SK-N-SH (cell line): ENCODE data around the gene GAS2L2. TPM values are rescaled to one million over a fixed set of nuclear protein-coding genes. Genes with fewer than 3 reads are reported as not detected.

Experiments used
- CTCF ChIA-PET: fragments of 300-600, 350-600 bp; formaldehyde crosslinking; extraction: SDS; loops from one replicate; lab custom pipeline; 2021; lab: Yijun Ruan, JAX
- POLR2A ChIA-PET: fragments of 350-600 bp; sonication (Branson Sonifier 250); formaldehyde crosslinking; extraction: SDS; loops from one replicate; lab custom pipeline; 2020; ENCODE audit warnings: antibody characterized with exemption, inconsistent platforms; lab: Yijun Ruan, JAX
- DNase-seq: peaks from one replicate; pipeline ENCODE4 v3.0.0; 2012
- H2AFZ ChIP-seq: fragments of 200-600 bp; sonication (generic); 2 replicates; pipeline ENCODE4 v1.8.1; 2016; ENCODE audit warnings: antibody characterized with exemption, mild to moderate bottlenecking, low read depth
- H3F3A ChIP-seq: fragments of 200-600 bp; sonication (generic); replicated peaks from 2 replicates; pipeline ENCODE3; 2016; ENCODE audit warnings: antibody characterized with exemption, mild to moderate bottlenecking; ENCODE audit not compliant: insufficient read depth
- H3K27ac ChIP-seq, 2 experiments: fragments of 200-500 bp in 1 of 2; fragments of 200-600 bp in 1 of 2; sonication (Bioruptor generic) in 1 of 2; sonication (generic), shearing (Covaris generic) in 1 of 2; 2 replicates each; pipeline versions ENCODE4 v1.5.1 to v1.6.1; 2014 to 2016; ENCODE audit warnings: low read depth in 2 of 2, inconsistent platforms in 1 of 2, low read length in 1 of 2, mild to moderate bottlenecking in 1 of 2, mixed read lengths in 1 of 2
- H3K27me3 ChIP-seq: fragments of 200-600 bp; sonication (generic), shearing (Covaris generic); 2 replicates; pipeline ENCODE4 v1.6.1; 2016; ENCODE audit warnings: mixed run types; ENCODE audit not compliant: insufficient read depth
- H3K36me3 ChIP-seq, 2 experiments: fragments of 200-500 bp in 1 of 2; fragments of 200-600 bp in 1 of 2; sonication (Bioruptor generic) in 1 of 2; sonication (generic) in 1 of 2; replicated peaks in 1 of 2; 2 replicates each; pipeline versions ENCODE3 to v1.5.1; 2014 to 2016; ENCODE audit warnings: low read length in 1 of 2, mild to moderate bottlenecking in 1 of 2; ENCODE audit not compliant: insufficient read depth in 2 of 2, control insufficient read depth in 1 of 2
- H3K4me1 ChIP-seq, 2 experiments: fragments of 200-500 bp in 1 of 2; fragments of 200-600 bp in 1 of 2; sonication (Bioruptor generic) in 1 of 2; sonication (generic), shearing (Covaris generic) in 1 of 2; 2 replicates each; pipeline versions ENCODE4 v1.5.1 to v1.6.1; 2014 to 2016; ENCODE audit warnings: low read depth in 1 of 2, low read length in 1 of 2, mixed run types in 1 of 2; ENCODE audit not compliant: insufficient read depth in 2 of 2, control insufficient read depth in 1 of 2
- H3K4me2 ChIP-seq: fragments of 200-600 bp; sonication (generic), shearing (Covaris generic); 2 replicates; pipeline ENCODE4 v1.6.1; 2017; ENCODE audit warnings: mixed run types
- H3K4me3 ChIP-seq, 2 experiments: fragments of 200-500 bp in 1 of 2; fragments of 200-600 bp in 1 of 2; sonication (Bioruptor generic) in 1 of 2; sonication (generic), shearing (Covaris generic) in 1 of 2; 2 replicates each; pipeline versions ENCODE4 v1.5.1 to v1.8.1; 2014 to 2016; ENCODE audit warnings: low read depth in 2 of 2, inconsistent platforms in 1 of 2, low read length in 1 of 2, mild to moderate bottlenecking in 1 of 2, mixed read lengths in 1 of 2, moderate library complexity in 1 of 2
- H3K79me2 ChIP-seq: fragments of 200-600 bp; sonication (generic); 2 replicates; pipeline ENCODE4 v1.8.1; 2017; ENCODE audit warnings: mild to moderate bottlenecking; ENCODE audit not compliant: insufficient read depth
- H3K9ac ChIP-seq: fragments of 200-600 bp; sonication (generic); 2 replicates; pipeline ENCODE4 v1.6.1; 2017; ENCODE audit warnings: mixed run types
- H3K9me2 ChIP-seq: fragments of 200-600 bp; sonication (generic); 2 replicates; pipeline ENCODE4 v1.6.1; 2017; ENCODE audit warnings: mixed run types
- H3K9me3 ChIP-seq: fragments of 200-600 bp; sonication (generic); 2 replicates; pipeline ENCODE4 v1.6.1; 2017; ENCODE audit warnings: mixed run types, mild to moderate bottlenecking, moderate library complexity
- H4K20me1 ChIP-seq: fragments of 200-600 bp; sonication (generic); 2 replicates; pipeline ENCODE4 v1.6.1; 2017; ENCODE audit warnings: mild to moderate bottlenecking, mixed run types; ENCODE audit not compliant: insufficient read depth
- CHD2 ChIP-seq: fragments of 150-350 bp; IDR thresholded peaks from 2 replicates; pipeline ENCODE4 v1.6.1; 2018; ENCODE audit warnings: low read length; ENCODE audit not compliant: partially characterized antibody
- EP300 ChIP-seq, 2 experiments: IDR thresholded peaks; 2 replicates each; pipeline versions ENCODE4 v1.4.0 to v1.6.1; 2012; ENCODE audit warnings: borderline replicate concordance in 1 of 2, low read depth in 1 of 2, low read length in 1 of 2
- FOSL2 ChIP-seq: IDR thresholded peaks from 2 replicates; pipeline ENCODE4 v1.4.0; 2012; ENCODE audit warnings: low read depth, mild to moderate bottlenecking, moderate library complexity, borderline replicate concordance
- JUND ChIP-seq: IDR thresholded peaks from 2 replicates; pipeline ENCODE4 v1.4.0; 2012
- MEF2A ChIP-seq: IDR thresholded peaks from 2 replicates; pipeline ENCODE4 v1.4.0; 2012; ENCODE audit warnings: low read depth, borderline replicate concordance
- MXI1 ChIP-seq: IDR thresholded peaks from 2 replicates; pipeline ENCODE4 v1.6.1; 2012; ENCODE audit warnings: mild to moderate bottlenecking, low read depth, low read length, improper control_type of control experiment
- NFIC ChIP-seq: IDR thresholded peaks from 2 replicates; pipeline ENCODE4 v1.4.0; 2012; ENCODE audit warnings: borderline replicate concordance
- RXRA ChIP-seq: IDR thresholded peaks from 2 replicates; pipeline ENCODE4 v1.4.0; 2012; ENCODE audit warnings: low read depth, mild to moderate bottlenecking, borderline replicate concordance
- SMC3 ChIP-seq: IDR thresholded peaks from 2 replicates; pipeline ENCODE4 v1.6.1; 2012; ENCODE audit warnings: low read depth, low read length, improper control_type of control experiment
- TEAD4 ChIP-seq: IDR thresholded peaks from 2 replicates; pipeline ENCODE4 v1.4.0; 2012; ENCODE audit warnings: mild to moderate bottlenecking, borderline replicate concordance; ENCODE audit not compliant: insufficient read depth
- WGBS: methylation state at CpG from one replicate; pipeline ENCODE4 v1.1.6; 2017; ENCODE audit warnings: low lambda C conversion rate; 5-methylcytosine and 5-hydroxymethylcytosine counted together
- polyA plus RNA-seq, 3 experiments: library from polyadenylated mRNA; depleted of rRNA; stranded (reverse); fragments of >200 nt; gene quantifications; 2 replicates each; pipeline ENCODE4 v1.2.3, GENCODE V29; 2012
- TF ChIP-seq, protein P1 (sequence below): IDR thresholded peaks from 2 replicates; pipeline ENCODE4 v1.4.0; 2012; ENCODE audit warnings: low read depth, borderline replicate concordance
- TF ChIP-seq, protein P2 (sequence below): IDR thresholded peaks from 2 replicates; pipeline ENCODE4 v1.4.0; 2012; ENCODE audit warnings: low read depth, borderline replicate concordance
- TF ChIP-seq, protein P3 (sequence below): fragments of 200-600 bp; sonication (generic); IDR thresholded peaks from 2 replicates; pipeline ENCODE4 v1.6.1; 2017; ENCODE audit warnings: antibody characterized with exemption, mild to moderate bottlenecking, moderate library complexity
- TF ChIP-seq, protein P4 (sequence below): fragments of 150-350 bp; IDR thresholded peaks from 2 replicates; pipeline ENCODE4 v1.6.1; 2016; ENCODE audit warnings: mild to moderate bottlenecking, low read depth, low read length

The GAS2L2 gene
- polyA plus RNA-seq, 1 of the 3 experiments (the other 2 are of a cell fraction), result not detected

DNA sequence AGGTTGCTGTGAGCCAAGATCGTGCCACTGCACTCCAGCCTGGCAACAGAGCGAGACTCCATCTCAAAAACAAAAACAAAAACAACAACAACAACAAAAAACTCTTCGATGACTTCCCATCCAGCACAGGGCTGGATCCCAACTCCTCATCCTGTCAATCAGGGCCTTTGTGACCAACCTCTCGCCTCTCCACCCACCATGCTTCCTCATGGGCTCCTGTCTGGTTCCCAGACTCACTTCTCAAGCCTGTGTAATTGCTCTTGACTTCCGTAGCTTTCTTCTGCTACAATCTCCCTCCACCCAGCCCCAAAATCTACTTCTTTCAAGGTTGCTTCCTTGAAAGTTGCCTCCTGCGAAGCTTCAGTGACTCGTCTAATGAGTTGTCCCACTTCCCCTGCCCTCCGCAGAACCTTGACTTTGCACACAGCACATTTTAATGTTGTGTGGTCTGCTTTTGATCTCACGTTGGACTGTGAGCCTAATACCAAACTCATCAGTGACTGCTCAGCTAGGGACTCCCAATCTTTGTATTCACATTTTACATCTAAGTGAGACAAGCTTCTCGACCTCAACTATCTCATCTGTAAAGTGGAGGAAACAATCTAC, 22.5 kb downstream of the GAS2L2 start (continued):
- TF ChIP-seq RXRA, result no peak
- no peak for TF ChIP-seq MXI1

DNA sequence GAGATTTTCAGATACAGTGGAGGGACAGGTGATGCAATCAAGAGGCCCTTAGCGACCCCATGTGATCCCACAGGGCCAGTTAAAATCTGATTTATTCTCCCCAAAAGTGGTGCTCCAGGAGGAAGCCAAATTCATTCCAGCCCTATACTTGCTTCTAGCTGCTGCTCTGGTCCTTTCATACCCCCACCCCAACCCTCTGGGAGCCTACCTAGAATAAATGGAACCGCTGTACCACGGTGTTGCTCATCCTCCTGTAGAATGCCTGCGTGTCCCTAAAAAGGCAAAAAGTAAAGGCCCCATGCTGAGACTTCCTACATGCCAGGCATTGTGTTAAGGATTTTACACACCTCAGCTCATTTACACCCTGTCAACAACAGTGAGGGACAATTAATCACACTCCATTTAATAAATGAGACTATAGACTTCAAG, 23.6 kb downstream of the GAS2L2 start:
- no peak overlapping the region for H3K27ac ChIP-seq
- POLR2A ChIA-PET, result no interaction called here
- H2AFZ ChIP-seq, result no peak overlapping the region
- H3K9ac ChIP-seq, result no peak overlapping the region
- 93% methylated on average over 4 of the region's 4 CpGs for WGBS
- no peak for TF ChIP-seq TEAD4
- TF ChIP-seq, protein P1, sequence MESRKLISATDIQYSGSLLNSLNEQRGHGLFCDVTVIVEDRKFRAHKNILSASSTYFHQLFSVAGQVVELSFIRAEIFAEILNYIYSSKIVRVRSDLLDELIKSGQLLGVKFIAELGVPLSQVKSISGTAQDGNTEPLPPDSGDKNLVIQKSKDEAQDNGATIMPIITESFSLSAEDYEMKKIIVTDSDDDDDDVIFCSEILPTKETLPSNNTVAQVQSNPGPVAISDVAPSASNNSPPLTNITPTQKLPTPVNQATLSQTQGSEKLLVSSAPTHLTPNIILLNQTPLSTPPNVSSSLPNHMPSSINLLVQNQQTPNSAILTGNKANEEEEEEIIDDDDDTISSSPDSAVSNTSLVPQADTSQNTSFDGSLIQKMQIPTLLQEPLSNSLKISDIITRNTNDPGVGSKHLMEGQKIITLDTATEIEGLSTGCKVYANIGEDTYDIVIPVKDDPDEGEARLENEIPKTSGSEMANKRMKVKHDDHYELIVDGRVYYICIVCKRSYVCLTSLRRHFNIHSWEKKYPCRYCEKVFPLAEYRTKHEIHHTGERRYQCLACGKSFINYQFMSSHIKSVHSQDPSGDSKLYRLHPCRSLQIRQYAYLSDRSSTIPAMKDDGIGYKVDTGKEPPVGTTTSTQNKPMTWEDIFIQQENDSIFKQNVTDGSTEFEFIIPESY, result no peak
- TF ChIP-seq JUND, result no peak
- TF ChIP-seq, protein P2, sequence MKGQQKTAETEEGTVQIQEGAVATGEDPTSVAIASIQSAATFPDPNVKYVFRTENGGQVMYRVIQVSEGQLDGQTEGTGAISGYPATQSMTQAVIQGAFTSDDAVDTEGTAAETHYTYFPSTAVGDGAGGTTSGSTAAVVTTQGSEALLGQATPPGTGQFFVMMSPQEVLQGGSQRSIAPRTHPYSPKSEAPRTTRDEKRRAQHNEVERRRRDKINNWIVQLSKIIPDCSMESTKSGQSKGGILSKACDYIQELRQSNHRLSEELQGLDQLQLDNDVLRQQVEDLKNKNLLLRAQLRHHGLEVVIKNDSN, result no peak
- TF ChIP-seq RXRA, result no peak
- no peak for TF ChIP-seq SMC3
- no peak for TF ChIP-seq MEF2A
- TF ChIP-seq CHD2, result no peak
- TF ChIP-seq EP300 (IDR thresholded peaks at IDR 0.05; ENCODE audit: borderline replicate concordance in 1 of 2, low read depth in 1 of 2, low read length in 1 of 2), result no peak
- TF ChIP-seq, protein P3, sequence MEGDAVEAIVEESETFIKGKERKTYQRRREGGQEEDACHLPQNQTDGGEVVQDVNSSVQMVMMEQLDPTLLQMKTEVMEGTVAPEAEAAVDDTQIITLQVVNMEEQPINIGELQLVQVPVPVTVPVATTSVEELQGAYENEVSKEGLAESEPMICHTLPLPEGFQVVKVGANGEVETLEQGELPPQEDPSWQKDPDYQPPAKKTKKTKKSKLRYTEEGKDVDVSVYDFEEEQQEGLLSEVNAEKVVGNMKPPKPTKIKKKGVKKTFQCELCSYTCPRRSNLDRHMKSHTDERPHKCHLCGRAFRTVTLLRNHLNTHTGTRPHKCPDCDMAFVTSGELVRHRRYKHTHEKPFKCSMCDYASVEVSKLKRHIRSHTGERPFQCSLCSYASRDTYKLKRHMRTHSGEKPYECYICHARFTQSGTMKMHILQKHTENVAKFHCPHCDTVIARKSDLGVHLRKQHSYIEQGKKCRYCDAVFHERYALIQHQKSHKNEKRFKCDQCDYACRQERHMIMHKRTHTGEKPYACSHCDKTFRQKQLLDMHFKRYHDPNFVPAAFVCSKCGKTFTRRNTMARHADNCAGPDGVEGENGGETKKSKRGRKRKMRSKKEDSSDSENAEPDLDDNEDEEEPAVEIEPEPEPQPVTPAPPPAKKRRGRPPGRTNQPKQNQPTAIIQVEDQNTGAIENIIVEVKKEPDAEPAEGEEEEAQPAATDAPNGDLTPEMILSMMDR, result no peak
- TF ChIP-seq NFIC, result no peak
- TF ChIP-seq, protein P4, sequence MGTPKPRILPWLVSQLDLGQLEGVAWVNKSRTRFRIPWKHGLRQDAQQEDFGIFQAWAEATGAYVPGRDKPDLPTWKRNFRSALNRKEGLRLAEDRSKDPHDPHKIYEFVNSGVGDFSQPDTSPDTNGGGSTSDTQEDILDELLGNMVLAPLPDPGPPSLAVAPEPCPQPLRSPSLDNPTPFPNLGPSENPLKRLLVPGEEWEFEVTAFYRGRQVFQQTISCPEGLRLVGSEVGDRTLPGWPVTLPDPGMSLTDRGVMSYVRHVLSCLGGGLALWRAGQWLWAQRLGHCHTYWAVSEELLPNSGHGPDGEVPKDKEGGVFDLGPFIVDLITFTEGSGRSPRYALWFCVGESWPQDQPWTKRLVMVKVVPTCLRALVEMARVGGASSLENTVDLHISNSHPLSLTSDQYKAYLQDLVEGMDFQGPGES, result no peak
- no peak for TF ChIP-seq FOSL2
- no peak for DNase-seq
- CTCF ChIA-PET, result interaction anchor here (2.0 to 5.2 kb wide), 2 partner anchors 18 kb away, joined by 7 to 53 read pairs; no protein-coding TSS in a partner anchor
- peaks cover 0 to 17% of the 10 kb centered on the region in 2 experiments for H3K36me3 ChIP-seq
- peaks cover 7% of the 10 kb centered on the region for H4K20me1 ChIP-seq
- no peaks in the 10 kb centered on the region for H3K79me2 ChIP-seq
- no peak overlapping the region for H3K4me2 ChIP-seq
- H3K9me2 ChIP-seq, result no peaks in the 10 kb centered on the region
- no peaks in the 10 kb centered on the region for H3K27me3 ChIP-seq
- no peak overlapping the region for H3K4me3 ChIP-seq
- peaks cover 15% of the 10 kb centered on the region for H3F3A ChIP-seq
- peaks cover 18 to 30% of the 10 kb centered on the region in 2 experiments; a peak in 3 of 4 replicates for H3K4me1 ChIP-seq
- no peaks in the 10 kb centered on the region for H3K9me3 ChIP-seq
